ENCODE data around the gene PLD3.
"Not testable (repeated sequence)": the region's sequence is repeated elsewhere in the genome, so short reads cannot be mapped to it uniquely, and the experiment has no call there.

Gene PLD3

GRCh38 chr19:40348125-40348913 lies at the start of gene PLD3, which contains the start of gene C19orf47:
TSS of gene PLD3 (plus strand) at chr19:40348695. CDS start at chr19:40366484, 17,789 bp downstream.
TSS of gene C19orf47 (minus strand) at chr19:40348397. CDS start at chr19:40341857, 6,540 bp downstream.
- peak; percentile 90 for DNase-seq

GRCh38 chr19:40300668-40301067 lies 47.8 kb upstream of the PLD3 start:
- DNase-seq: no peak

- no peak for DNase-seq
Observed at GRCh38 chr19:40302224-40303011, 46.1 kb upstream of the PLD3 start.

GRCh38 chr19:40303765-40304164 lies 44.7 kb upstream of the PLD3 start:
- no peak for DNase-seq

- DNase-seq: no peak
Observed at GRCh38 chr19:40304306-40304705, 44.2 kb upstream of the PLD3 start.

GRCh38 chr19:40305403-40305802 lies 43.1 kb upstream of the PLD3 start:
- DNase-seq: peak; percentile 38

GRCh38 chr19:40309666-40310065 lies 38.8 kb upstream of the PLD3 start:
- no peak for DNase-seq

GRCh38 chr19:40312533-40312932 lies 36.0 kb upstream of the PLD3 start:
- DNase-seq: no peak

GRCh38 chr19:40313229-40313983 lies 35.1 kb upstream of the PLD3 start:
- DNase-seq: no peak

- DNase-seq: no peak
Observed at GRCh38 chr19:40314656-40315055, 33.8 kb upstream of the PLD3 start.

GRCh38 chr19:40315812-40316470 lies 32.6 kb upstream of the PLD3 start:
- DNase-seq: no peak

GRCh38 chr19:40317338-40317737 lies 31.2 kb upstream of the PLD3 start:
- no peak for DNase-seq

- DNase-seq: no peak
Observed at GRCh38 chr19:40320558-40320935, 27.9 kb upstream of the PLD3 start.

GRCh38 chr19:40321076-40321475 lies 27.4 kb upstream of the PLD3 start:
- DNase-seq: no peak

GRCh38 chr19:40321566-40322270 lies 26.8 kb upstream of the PLD3 start:
- DNase-seq: no peak

GRCh38 chr19:40322271-40322610 lies 26.3 kb upstream of the PLD3 start:
- DNase-seq: no peak

- DNase-seq: no peak
Observed at GRCh38 chr19:40322951-40323615, 25.4 kb upstream of the PLD3 start.

GRCh38 chr19:40323705-40324104 lies 24.8 kb upstream of the PLD3 start:
- DNase-seq: no peak

- no peak for DNase-seq
Observed at GRCh38 chr19:40326201-40326600, 22.3 kb upstream of the PLD3 start.

GRCh38 chr19:40331052-40331451 lies 17.4 kb upstream of the PLD3 start:
- no peak for DNase-seq

GRCh38 chr19:40332669-40333068 lies 15.8 kb upstream of the PLD3 start:
- DNase-seq: no peak

GRCh38 chr19:40333083-40333482 lies 15.4 kb upstream of the PLD3 start:
- not testable (repeated sequence) for DNase-seq
